MM.1S (cell line): ENCODE results near the gene PCBP1.

Source experiments
- EZH2 ChIP-seq: fragments of 300-600 bp; sonication (generic); optimal IDR thresholded peaks from 2 replicates; pipeline ENCODE3; 2017; ENCODE audit warnings: low read depth, mild to moderate bottlenecking, antibody characterized with exemption, low read length, mixed read lengths
- EZH2phosphoT487 ChIP-seq: fragments of 300-600 bp; sonication (generic); IDR thresholded peaks from 2 replicates; pipeline ENCODE4 v1.6.1; 2018; ENCODE audit warnings: antibody characterized with exemption, low read length
- TF ChIP-seq, protein P1 (sequence below): fragments of 300-600 bp; sonication (generic); IDR thresholded peaks from 2 replicates; pipeline ENCODE4 v1.5.1; 2016; ENCODE audit warnings: antibody characterized with exemption, low read length, mixed read lengths

DNA sequence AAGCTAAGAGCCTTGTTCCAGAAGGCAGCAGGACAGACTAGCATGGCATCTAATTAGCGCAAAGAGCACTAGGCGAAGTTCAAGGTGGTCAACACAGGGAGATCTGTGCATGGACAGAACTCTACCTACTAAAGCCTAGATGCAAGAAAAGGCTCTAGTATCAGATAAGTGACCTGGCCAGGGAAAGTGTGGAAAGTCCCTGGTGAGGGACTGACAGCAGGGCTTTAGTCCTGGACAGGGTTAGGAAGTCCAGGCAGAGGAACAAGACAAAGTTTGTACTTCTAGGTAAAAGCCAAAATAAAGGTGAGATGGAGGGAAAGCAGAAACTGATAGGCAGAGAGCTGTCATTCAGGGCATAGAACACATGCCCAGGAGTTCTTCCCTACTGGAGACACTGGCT is 45.0 kb upstream of the PCBP1 start:
- TF ChIP-seq EZH2phosphoT487 (no peak), EZH2 (no peak)
- TF ChIP-seq, protein P1, sequence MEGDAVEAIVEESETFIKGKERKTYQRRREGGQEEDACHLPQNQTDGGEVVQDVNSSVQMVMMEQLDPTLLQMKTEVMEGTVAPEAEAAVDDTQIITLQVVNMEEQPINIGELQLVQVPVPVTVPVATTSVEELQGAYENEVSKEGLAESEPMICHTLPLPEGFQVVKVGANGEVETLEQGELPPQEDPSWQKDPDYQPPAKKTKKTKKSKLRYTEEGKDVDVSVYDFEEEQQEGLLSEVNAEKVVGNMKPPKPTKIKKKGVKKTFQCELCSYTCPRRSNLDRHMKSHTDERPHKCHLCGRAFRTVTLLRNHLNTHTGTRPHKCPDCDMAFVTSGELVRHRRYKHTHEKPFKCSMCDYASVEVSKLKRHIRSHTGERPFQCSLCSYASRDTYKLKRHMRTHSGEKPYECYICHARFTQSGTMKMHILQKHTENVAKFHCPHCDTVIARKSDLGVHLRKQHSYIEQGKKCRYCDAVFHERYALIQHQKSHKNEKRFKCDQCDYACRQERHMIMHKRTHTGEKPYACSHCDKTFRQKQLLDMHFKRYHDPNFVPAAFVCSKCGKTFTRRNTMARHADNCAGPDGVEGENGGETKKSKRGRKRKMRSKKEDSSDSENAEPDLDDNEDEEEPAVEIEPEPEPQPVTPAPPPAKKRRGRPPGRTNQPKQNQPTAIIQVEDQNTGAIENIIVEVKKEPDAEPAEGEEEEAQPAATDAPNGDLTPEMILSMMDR: no peak
